ENCODE measurements around the gene RNF13. TPM values are rescaled to one million over a fixed set of nuclear protein-coding genes. Genes with fewer than 3 reads are reported as not detected.
"Not testable (repeated sequence)": the region's sequence is repeated elsewhere in the genome, so short reads cannot be mapped to it uniquely, and the experiment has no call there.

Gene RNF13
- total RNA-seq, 1 experiment from 2014 or later: 108 TPM

DNA sequence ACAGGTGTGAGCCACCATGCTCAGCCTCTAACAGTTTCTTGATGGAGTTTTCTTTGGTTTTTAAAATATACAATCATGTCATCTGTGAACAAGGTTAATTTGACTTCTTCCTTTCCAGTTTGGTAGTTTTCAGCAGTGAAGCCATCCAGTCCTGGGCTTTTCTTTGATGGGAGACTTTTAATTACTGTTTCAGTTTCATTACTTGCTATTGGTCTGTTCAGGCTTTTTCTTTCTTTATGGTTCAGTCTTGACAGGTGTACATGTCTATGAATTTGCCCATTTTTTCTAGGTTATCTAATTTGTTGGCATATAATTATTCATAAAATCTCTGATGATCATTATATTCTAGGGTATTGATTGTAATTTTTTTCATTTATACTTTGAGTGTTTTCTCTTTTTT is 120.8 kb downstream of the RNF13 start:
- DNase-seq: no peak
- no peaks in the 10 kb centered on the region for H3K27me3 Mint-ChIP-seq (ENCODE audit: unreplicated experiment)
- H3K9me3 Mint-ChIP-seq (ENCODE audit: low read depth, unreplicated experiment): peaks cover 6% of the 10 kb centered on the region
- no peak overlapping the region for H3K27ac Mint-ChIP-seq (ENCODE audit: unreplicated experiment)
- no peaks in the 10 kb centered on the region for H3K4me1 Mint-ChIP-seq (ENCODE audit: low read depth, unreplicated experiment)
- peaks cover 14% of the 10 kb centered on the region for H3K36me3 Mint-ChIP-seq (ENCODE audit: insufficient read depth, unreplicated experiment)
- BruUV-seq (replicated peaks): no TSS peak
- intact Hi-C loops (cut with micrococcal nuclease; ENCODE audit: unreplicated experiment): no loop called here
- TF ChIP-seq, protein P1, sequence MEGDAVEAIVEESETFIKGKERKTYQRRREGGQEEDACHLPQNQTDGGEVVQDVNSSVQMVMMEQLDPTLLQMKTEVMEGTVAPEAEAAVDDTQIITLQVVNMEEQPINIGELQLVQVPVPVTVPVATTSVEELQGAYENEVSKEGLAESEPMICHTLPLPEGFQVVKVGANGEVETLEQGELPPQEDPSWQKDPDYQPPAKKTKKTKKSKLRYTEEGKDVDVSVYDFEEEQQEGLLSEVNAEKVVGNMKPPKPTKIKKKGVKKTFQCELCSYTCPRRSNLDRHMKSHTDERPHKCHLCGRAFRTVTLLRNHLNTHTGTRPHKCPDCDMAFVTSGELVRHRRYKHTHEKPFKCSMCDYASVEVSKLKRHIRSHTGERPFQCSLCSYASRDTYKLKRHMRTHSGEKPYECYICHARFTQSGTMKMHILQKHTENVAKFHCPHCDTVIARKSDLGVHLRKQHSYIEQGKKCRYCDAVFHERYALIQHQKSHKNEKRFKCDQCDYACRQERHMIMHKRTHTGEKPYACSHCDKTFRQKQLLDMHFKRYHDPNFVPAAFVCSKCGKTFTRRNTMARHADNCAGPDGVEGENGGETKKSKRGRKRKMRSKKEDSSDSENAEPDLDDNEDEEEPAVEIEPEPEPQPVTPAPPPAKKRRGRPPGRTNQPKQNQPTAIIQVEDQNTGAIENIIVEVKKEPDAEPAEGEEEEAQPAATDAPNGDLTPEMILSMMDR (IDR thresholded peaks at IDR 0.05; ENCODE audit: unreplicated experiment): no peak
- H3K4me3 Mint-ChIP-seq (ENCODE audit: low read depth, unreplicated experiment): no peak overlapping the region
- CTCF ChIA-PET: interaction anchor here (0.7 kb wide), 1 partner anchor 402 kb away, joined by 3 read pairs; no protein-coding TSS in a partner anchor

DNA sequence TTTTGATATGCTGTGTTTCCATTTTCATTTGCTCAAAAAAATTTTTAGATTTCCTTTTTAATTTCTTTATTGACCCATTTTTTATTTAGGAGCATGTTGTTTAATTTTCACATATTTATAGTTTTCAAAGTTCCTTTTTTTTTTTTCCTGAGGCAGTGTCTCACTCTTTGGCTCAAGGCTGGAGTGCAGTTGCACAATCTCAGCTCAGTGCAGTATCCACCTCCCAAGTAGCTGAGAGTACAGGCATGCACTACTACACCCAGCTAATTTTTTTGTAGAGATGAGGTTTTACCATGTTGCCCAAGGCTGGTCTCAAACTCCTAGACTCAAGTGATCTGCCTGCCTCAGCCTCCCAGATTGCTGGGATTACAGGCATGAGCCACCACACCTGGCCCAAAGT is 121.5 kb downstream of the RNF13 start:
- no peak overlapping the region for H3K4me3 Mint-ChIP-seq (ENCODE audit: low read depth, unreplicated experiment)
- intact Hi-C loops (cut with micrococcal nuclease; ENCODE audit: unreplicated experiment): no loop called here
- TF ChIP-seq, protein P1 (IDR thresholded peaks at IDR 0.05; ENCODE audit: unreplicated experiment): no peak
- H3K27ac Mint-ChIP-seq (ENCODE audit: unreplicated experiment): no peak overlapping the region
- H3K27me3 Mint-ChIP-seq (ENCODE audit: unreplicated experiment): no peaks in the 10 kb centered on the region
- CTCF ChIA-PET: no interaction called here
- no peak for DNase-seq
- H3K4me1 Mint-ChIP-seq (ENCODE audit: low read depth, unreplicated experiment): no peaks in the 10 kb centered on the region
- peaks cover 6% of the 10 kb centered on the region for H3K9me3 Mint-ChIP-seq (ENCODE audit: low read depth, unreplicated experiment)
- no TSS peak for BruUV-seq (replicated peaks)
- H3K36me3 Mint-ChIP-seq (ENCODE audit: insufficient read depth, unreplicated experiment): peaks cover 14% of the 10 kb centered on the region

DNA sequence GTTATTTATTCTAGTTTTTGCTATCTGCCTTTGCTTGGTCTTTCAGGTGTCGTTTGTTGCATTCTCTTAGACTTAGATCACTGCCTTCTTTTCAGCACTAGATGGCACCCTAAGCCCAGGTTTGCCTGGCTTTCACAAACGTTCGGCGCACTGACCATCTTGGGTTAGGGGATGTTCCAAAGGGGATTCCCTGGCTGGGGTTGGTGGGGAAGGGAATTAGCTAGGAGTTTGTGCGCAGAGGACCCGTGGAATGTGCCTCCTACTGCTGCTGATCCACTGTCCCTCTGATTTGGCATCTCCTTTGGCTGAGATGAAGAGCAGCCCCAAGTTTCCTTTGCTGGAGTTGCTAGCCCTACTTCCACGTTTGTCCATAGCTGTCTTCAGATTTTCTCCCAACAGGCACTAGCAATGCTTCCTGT is 123.8 kb downstream of the RNF13 start:
- BruUV-seq (replicated peaks): no TSS peak
- Mint-ChIP-seq H3K9me3 (ENCODE audit: low read depth, unreplicated experiment) (peaks cover 6% of the 10 kb centered on the region), H3K4me1 (ENCODE audit: low read depth, unreplicated experiment) (no peaks in the 10 kb centered on the region), H3K4me3 (ENCODE audit: low read depth, unreplicated experiment) (no peak overlapping the region), H3K27ac (ENCODE audit: unreplicated experiment) (no peak overlapping the region), H3K36me3 (ENCODE audit: insufficient read depth, unreplicated experiment) (peaks cover 8% of the 10 kb centered on the region), H3K27me3 (ENCODE audit: unreplicated experiment) (no peaks in the 10 kb centered on the region)
- intact Hi-C loops (cut with micrococcal nuclease; ENCODE audit: unreplicated experiment): loop anchor here (1.0 kb wide), 2 partner anchors 247 to 284 kb away; no protein-coding TSS in a partner anchor
- CTCF ChIA-PET: interaction anchor here (0.9 to 1.5 kb wide), 3 partner anchors 30 to 247 kb away, joined by 4 to 7 read pairs (median 4); no protein-coding TSS in a partner anchor
- peak; percentile 68 for DNase-seq
- TF ChIP-seq, protein P1 (IDR thresholded peaks at IDR 0.05; ENCODE audit: unreplicated experiment): peak; percentile 88

DNA sequence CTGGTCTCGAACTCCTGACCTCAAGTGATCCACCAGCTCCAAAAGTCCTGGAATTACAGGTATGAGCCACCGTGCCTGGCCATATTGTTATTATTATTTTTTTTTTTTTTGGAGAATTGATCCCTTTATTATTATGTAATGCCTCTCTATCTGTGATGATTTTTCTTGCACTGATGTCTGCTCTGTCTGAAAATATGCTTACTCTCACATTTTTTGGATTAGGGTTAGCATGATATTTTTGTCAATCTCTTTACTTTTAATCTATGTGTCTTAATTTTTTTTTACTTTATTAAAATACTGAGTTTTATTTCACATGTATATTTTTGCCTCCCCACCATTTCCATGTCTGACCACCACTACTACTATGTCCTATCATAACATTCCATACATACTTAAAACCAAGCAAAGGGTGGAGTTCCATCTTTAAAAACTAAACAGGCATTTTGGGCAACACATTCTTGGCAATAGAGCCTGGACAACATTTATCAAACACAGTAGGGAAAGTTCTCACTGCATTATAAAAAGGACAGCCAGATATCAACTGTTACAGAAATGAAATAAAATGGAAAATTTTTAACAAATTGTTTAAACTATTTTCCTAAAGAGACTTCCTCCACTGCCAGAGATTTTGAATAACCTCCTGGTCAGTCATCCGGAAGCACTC is 125.5 kb downstream of the RNF13 start:
- H3K4me3 Mint-ChIP-seq (ENCODE audit: low read depth, unreplicated experiment); H3K4me1 Mint-ChIP-seq (ENCODE audit: low read depth, unreplicated experiment); BruUV-seq (replicated peaks): not testable (repeated sequence)

DNA sequence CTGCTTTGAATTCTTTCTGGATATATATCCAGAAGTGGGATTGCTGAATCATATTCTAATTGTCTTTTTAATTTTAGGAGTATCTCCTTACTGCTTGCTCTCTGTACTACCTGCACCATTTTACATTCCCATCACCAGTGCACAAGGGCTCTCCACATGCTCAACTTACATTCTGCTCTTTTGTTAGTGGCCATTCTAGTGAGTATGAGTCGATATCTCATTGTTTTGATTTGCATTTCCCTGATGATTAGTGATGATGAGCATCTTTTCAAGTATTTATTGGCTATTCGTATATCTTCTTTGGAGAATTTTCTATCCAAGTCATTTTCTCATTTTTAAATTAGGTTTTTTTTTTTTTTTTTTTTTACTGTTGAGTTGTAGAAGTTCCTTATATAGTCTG is 128.2 kb downstream of the RNF13 start:
- H3K27me3 Mint-ChIP-seq (ENCODE audit: unreplicated experiment): no peaks in the 10 kb centered on the region
- DNase-seq: no peak
- intact Hi-C loops (cut with micrococcal nuclease; ENCODE audit: unreplicated experiment): no loop called here
- H3K4me1 Mint-ChIP-seq (ENCODE audit: low read depth, unreplicated experiment): no peaks in the 10 kb centered on the region
- BruUV-seq (replicated peaks): no TSS peak
- H3K36me3 Mint-ChIP-seq (ENCODE audit: insufficient read depth, unreplicated experiment): no peaks in the 10 kb centered on the region
- H3K9me3 Mint-ChIP-seq (ENCODE audit: low read depth, unreplicated experiment): peaks cover 6% of the 10 kb centered on the region
- H3K27ac Mint-ChIP-seq (ENCODE audit: unreplicated experiment): no peak overlapping the region
- CTCF ChIA-PET: no interaction called here
- TF ChIP-seq, protein P1 (IDR thresholded peaks at IDR 0.05; ENCODE audit: unreplicated experiment): no peak
- no peak overlapping the region for H3K4me3 Mint-ChIP-seq (ENCODE audit: low read depth, unreplicated experiment)

More for the DNA sequence above, 125.5 kb downstream of the RNF13 start:
- H3K27ac Mint-ChIP-seq (ENCODE audit: unreplicated experiment); CTCF ChIA-PET; H3K9me3 Mint-ChIP-seq (ENCODE audit: low read depth, unreplicated experiment); H3K36me3 Mint-ChIP-seq (ENCODE audit: insufficient read depth, unreplicated experiment); DNase-seq; intact Hi-C loops (cut with micrococcal nuclease; ENCODE audit: unreplicated experiment); H3K27me3 Mint-ChIP-seq (ENCODE audit: unreplicated experiment): not testable (repeated sequence)
